Suprapubic skin (tissue), 4 donors: Measurements from ENCODE around the gene DNAH9. TPM values are rescaled to one million over a fixed set of nuclear protein-coding genes. Genes with fewer than 3 reads are reported as not detected.
"Not testable (repeated sequence)": the region's sequence is repeated elsewhere in the genome, so short reads cannot be mapped to it uniquely, and the experiment has no call there.

ENCODE experiments used
- DNase-seq, 2 donors: peaks; one replicate each; pipeline ENCODE4 v3.0.0-alpha.2; 2019; ENCODE audit warnings: low spot score in 2 of 2
- H3K27ac ChIP-seq: fragments of 200-600 bp; sonication (generic); one replicate; pipeline ENCODE4 v1.5.1; 2019
- H3K27me3 ChIP-seq: fragments of 200-600 bp; sonication (generic); one replicate; pipeline ENCODE4 v1.5.1; 2019
- H3K36me3 ChIP-seq: fragments of 200-600 bp; sonication (generic); one replicate; pipeline ENCODE4 v1.5.1; 2019
- H3K4me1 ChIP-seq: fragments of 200-600 bp; sonication (generic); one replicate; pipeline ENCODE4 v1.5.1; 2019
- H3K4me3 ChIP-seq: fragments of 200-600 bp; sonication (generic); one replicate; pipeline ENCODE4 v1.5.1; 2019; ENCODE audit warnings: mild to moderate bottlenecking
- H3K9me3 ChIP-seq: fragments of 200-600 bp; sonication (generic); one replicate; pipeline ENCODE4 v1.5.1; 2019
- CTCF ChIP-seq, 2 donors: fragments of 200-600 bp in 1 of 2; fragments of 450-650 bp in 1 of 2; sonication (generic) in 1 of 2; IDR thresholded peaks; one replicate each; pipeline ENCODE4 v1.5.1; 2016 to 2019; ENCODE audit warnings: antibody characterized with exemption in 2 of 2, mild to moderate bottlenecking in 1 of 2, moderate library complexity in 1 of 2
- EP300 ChIP-seq: sonication (generic); formaldehyde crosslinking; IDR thresholded peaks from one replicate; pipeline ENCODE4 v1.6.1; 2017; ENCODE audit warnings: antibody characterized with exemption
- POLR2A ChIP-seq, 2 donors: fragments of 450-650 bp; IDR thresholded peaks; one replicate each; pipeline ENCODE4 v1.6.1; 2017; ENCODE audit warnings: antibody characterized with exemption in 2 of 2, mild to moderate bottlenecking in 2 of 2, moderate library complexity in 2 of 2
- POLR2AphosphoS5 ChIP-seq, 3 donors: sonication (generic); formaldehyde crosslinking; IDR thresholded peaks; one replicate each; pipeline ENCODE4 v1.6.1; 2017; ENCODE audit warnings: antibody characterized with exemption in 3 of 3
- WGBS: methylation state at CpG from one replicate; pipeline ENCODE4 v1.1.5; 2018; 5-methylcytosine and 5-hydroxymethylcytosine counted together
- total RNA-seq, 4 donors: library from RNA; depleted of rRNA; stranded (reverse); fragments of >200 nt; gene quantifications; one replicate each; pipeline ENCODE4 v1.1.0, GENCODE V29; 2016

DNAH9 gene
- total RNA-seq, 4 donors from 2014 or later: 3.0 to 14.2 (median 4.1) TPM

- WGBS: 95% methylated on average over 1 of the region's 1 CpG
- no peak for TF ChIP-seq CTCF (IDR thresholded peaks at IDR 0.05)
- no peak for TF ChIP-seq POLR2A (IDR thresholded peaks at IDR 0.05)
- no peak for TF ChIP-seq EP300
- no peak for TF ChIP-seq POLR2AphosphoS5 (IDR thresholded peaks at IDR 0.05)
Observed at GRCh38 chr17:11953924-11954323, 355.7 kb downstream of the DNAH9 start.

GRCh38 chr17:11954936-11955335, 356.7 kb downstream of the DNAH9 start:
- no peak for TF ChIP-seq POLR2AphosphoS5 (IDR thresholded peaks at IDR 0.05)
- no peak for TF ChIP-seq POLR2A (IDR thresholded peaks at IDR 0.05)
- no peak for TF ChIP-seq EP300
- TF ChIP-seq CTCF (IDR thresholded peaks at IDR 0.05): no peak
- Histone ChIP-seq H3K9me3 (peaks cover 13% of the 10 kb centered on the region), H3K4me3 (no peak overlapping the region), H3K27ac (no peak overlapping the region), H3K27me3 (no peaks in the 10 kb centered on the region), H3K36me3 (peaks cover 5% of the 10 kb centered on the region), H3K4me1 (peaks cover 4% of the 10 kb centered on the region)
- no peak for DNase-seq

More at GRCh38 chr17:11953924-11954323, 355.7 kb downstream of the DNAH9 start:
- H3K27ac ChIP-seq: no peak overlapping the region
- H3K9me3 ChIP-seq: peaks cover 13% of the 10 kb centered on the region
- H3K4me3 ChIP-seq: no peak overlapping the region
- H3K4me1 ChIP-seq: peaks cover 14% of the 10 kb centered on the region
- DNase-seq: no peak
- peaks cover 5% of the 10 kb centered on the region for H3K36me3 ChIP-seq
- H3K27me3 ChIP-seq: no peaks in the 10 kb centered on the region

- 65% methylated on average over 2 of the region's 2 CpGs for WGBS
- no peaks in the 10 kb centered on the region for H3K36me3 ChIP-seq
- no peaks in the 10 kb centered on the region for H3K27me3 ChIP-seq
- H3K27ac ChIP-seq: no peak overlapping the region
- no peak for DNase-seq
- H3K9me3 ChIP-seq: no peaks in the 10 kb centered on the region
- H3K4me1 ChIP-seq: peaks cover 4% of the 10 kb centered on the region
- TF ChIP-seq CTCF (IDR thresholded peaks at IDR 0.05): no peak
- TF ChIP-seq POLR2AphosphoS5 (IDR thresholded peaks at IDR 0.05): no peak
- TF ChIP-seq POLR2A (IDR thresholded peaks at IDR 0.05): no peak
- no peak for TF ChIP-seq EP300
- H3K4me3 ChIP-seq: no peak overlapping the region
Observed at GRCh38 chr17:11969565-11969964, 371.3 kb downstream of the DNAH9 start.

- not testable (repeated sequence) for H3K27me3 ChIP-seq, H3K4me3 ChIP-seq, H3K27ac ChIP-seq, H3K9me3 ChIP-seq, H3K36me3 ChIP-seq, DNase-seq, H3K4me1 ChIP-seq
- 83% methylated on average over 19 of the region's 19 CpGs for WGBS
Observed at GRCh38 chr17:11972741-11973140, 374.5 kb downstream of the DNAH9 start.

- no peak for DNase-seq
- H3K27ac ChIP-seq: no peak overlapping the region
- peaks cover 3% of the 10 kb centered on the region for H3K4me1 ChIP-seq
- 88% methylated on average over 3 of the region's 3 CpGs for WGBS
- H3K36me3 ChIP-seq: peaks cover 31% of the 10 kb centered on the region
- TF ChIP-seq POLR2A (IDR thresholded peaks at IDR 0.05) (no peak), EP300 (no peak), POLR2AphosphoS5 (IDR thresholded peaks at IDR 0.05) (no peak), CTCF (IDR thresholded peaks at IDR 0.05) (no peak)
- no peaks in the 10 kb centered on the region for H3K27me3 ChIP-seq
- H3K9me3 ChIP-seq: no peaks in the 10 kb centered on the region
- no peak overlapping the region for H3K4me3 ChIP-seq
Observed at GRCh38 chr17:11979795-11980194, 381.5 kb downstream of the DNAH9 start.

GRCh38 chr17:11980813-11981212, 382.5 kb downstream of the DNAH9 start:
- 98% methylated on average over 2 of the region's 2 CpGs for WGBS
- peaks cover 31% of the 10 kb centered on the region for H3K36me3 ChIP-seq
- H3K27me3 ChIP-seq: no peaks in the 10 kb centered on the region
- peaks cover under 1% of the 10 kb centered on the region for H3K4me1 ChIP-seq
- H3K27ac ChIP-seq: no peak overlapping the region
- no peak overlapping the region for H3K4me3 ChIP-seq
- no peak for TF ChIP-seq POLR2AphosphoS5 (IDR thresholded peaks at IDR 0.05)
- no peak for TF ChIP-seq EP300
- no peak for TF ChIP-seq POLR2A (IDR thresholded peaks at IDR 0.05)
- no peak for TF ChIP-seq CTCF (IDR thresholded peaks at IDR 0.05)
- no peaks in the 10 kb centered on the region for H3K9me3 ChIP-seq
- DNase-seq: no peak
